ENCODE results near the gene FXYD7.
"Not testable (repeated sequence)": the region's sequence is repeated elsewhere in the genome, so short reads cannot be mapped to it uniquely, and the experiment has no call there.

The FXYD7 gene

GRCh38 chr19:35167251-35168119, 24.4 kb downstream of the FXYD7 start:
- peak in 1 of 2 experiments; percentile 19 for DNase-seq

DNA sequence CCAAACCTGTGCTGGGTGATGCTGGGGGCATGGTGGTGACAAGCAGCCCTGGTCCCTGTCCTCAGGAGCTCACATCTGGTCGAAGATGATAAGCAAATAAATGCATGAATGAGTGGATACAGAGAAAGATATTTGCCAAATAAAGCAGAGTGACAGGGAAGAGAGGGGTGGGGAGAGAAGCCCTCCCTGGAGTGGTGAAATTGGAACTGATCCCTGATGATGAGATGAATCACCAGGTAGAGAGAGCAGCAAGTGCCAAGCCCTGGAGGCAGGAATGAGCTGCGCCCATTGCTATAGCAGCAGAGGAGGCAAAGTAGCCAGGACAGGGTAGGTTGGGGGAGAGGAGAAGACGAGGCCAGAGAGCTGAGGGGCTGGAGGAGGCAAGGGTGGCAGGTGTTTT, 25.1 kb downstream of the FXYD7 start:
- peak in 1 of 2 experiments; percentile 6 for DNase-seq

DNA sequence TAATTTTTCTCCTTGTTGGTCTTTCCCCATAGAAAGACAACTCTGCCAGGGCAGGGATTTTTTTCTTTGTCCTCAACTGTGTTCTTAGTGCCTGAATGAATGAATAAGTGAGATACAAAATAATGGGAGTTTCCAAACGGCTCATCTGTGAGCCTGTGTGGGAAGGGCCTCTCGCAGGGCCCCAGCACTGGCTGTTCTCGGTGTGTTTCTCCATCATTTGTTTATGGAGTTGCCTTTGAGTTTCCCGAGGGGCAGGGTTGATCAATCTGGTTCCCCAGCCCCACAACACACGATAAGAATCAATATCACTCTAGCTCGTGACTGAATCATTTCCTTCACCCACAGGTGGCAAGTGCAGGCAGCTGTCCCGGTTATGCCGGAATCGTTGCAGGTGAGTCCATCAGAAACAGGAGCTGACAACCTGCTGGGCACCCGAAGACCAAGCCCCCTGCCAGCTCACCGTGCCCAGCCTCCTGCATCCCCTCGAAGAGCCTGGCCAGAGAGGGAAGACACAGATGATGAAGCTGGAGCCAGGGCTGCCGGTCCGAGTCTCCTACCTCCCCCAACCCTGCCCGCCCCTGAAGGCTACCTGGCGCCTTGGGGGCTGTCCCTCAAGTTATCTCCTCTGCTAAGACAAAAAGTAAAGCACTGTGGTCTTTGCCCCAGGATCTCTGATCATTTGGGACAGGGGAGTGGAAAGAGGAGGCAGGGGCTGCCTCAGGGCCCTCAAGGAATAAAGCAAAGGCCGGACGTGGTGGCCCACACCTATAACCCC, 26.4 kb downstream of the FXYD7 start:
- peak in 1 of 2 experiments; percentile 19 for DNase-seq

- no peak for DNase-seq
These were observed 27.5 kb downstream of the FXYD7 start for GRCh38 chr19:35170359-35171061.

DNA sequence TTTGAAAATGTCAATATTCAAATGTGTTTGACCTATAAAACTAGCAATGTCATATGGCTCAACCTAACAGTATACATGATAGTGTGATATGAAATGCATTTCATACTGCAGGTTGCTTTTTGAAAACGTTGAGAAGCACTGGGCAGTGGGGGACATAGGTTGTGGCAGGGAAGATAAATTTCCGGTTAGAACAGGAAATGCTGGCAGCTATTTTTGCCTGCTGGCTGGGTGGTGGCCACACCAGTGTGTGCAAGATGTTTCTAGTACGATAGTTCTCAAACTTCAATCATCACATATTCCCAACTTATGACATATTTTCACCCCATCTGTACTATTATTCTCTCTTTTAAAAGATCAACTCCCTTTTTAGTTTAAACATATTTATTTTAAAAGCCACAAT, 28.7 kb downstream of the FXYD7 start:
- no peak for DNase-seq

GRCh38 chr19:35174226-35174625, 31.2 kb downstream of the FXYD7 start:
- DNase-seq = no peak

DNA sequence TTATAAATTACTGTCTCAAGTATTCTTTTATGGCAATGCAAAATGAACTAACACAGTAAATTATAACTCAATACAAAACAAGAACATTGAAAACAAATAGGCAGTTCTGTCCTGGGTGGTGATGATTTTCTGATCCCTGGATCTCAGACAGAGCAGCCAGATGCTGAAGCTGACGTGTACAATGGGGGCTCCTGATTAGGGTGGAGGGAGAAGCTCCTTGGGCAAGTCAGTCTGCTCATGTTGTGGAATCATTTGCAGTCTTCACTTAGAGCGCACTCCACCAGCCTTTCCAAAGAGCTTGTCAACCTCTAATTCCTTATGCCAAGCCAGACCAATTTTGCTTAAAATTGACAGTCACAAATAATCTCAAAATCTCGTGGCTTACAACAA, 33.1 kb downstream of the FXYD7 start:
- DNase-seq = no peak

- no peak for DNase-seq
These were observed 34.6 kb downstream of the FXYD7 start for GRCh38 chr19:35177377-35178274.

DNA sequence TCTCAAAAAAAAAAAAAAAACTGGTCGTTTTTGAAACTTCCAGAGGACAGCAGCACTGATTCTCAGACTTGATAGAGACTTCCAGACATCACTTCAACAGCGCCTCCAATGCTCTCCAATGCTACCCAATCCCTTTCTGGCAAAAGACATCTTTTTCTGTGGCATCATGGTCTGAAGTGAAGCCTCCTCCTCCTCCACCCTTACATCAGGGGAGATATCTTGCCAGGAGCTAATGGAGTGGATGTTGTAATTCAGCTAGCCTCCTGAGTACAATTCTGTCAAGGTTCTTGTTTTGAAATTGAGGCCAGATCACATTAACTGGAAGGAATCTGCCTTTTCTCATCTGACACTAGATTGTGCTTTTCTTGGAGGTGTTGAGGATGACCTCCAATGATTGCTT, 35.6 kb downstream of the FXYD7 start:
- no peak for DNase-seq

DNA sequence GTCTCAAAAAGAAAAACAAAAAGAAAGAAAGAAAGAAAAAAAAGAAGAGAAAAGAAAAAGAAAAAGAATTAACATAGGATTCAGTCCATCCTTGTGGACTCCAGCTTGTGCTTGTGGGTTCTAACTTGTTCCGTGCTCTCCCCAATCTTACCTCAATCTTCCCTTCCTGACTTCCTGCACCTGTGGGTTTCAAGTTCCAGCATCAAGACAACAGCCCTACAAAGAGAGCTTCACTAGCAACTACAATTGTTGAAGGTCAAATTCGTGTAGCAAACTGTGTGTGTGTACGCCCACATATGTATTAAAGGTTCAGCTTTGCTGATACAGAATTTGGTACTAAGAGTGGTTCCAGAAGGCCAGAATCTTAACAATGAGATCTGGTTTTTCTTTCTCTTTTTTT, 36.8 kb downstream of the FXYD7 start:
- DNase-seq = no peak

GRCh38 chr19:35181387-35181786, 38.3 kb downstream of the FXYD7 start:
- no peak for DNase-seq

- DNase-seq = no peak
These were observed 41.2 kb downstream of the FXYD7 start for GRCh38 chr19:35184267-35184666.

GRCh38 chr19:35184884-35185283, 41.8 kb downstream of the FXYD7 start:
- no peak for DNase-seq

DNA sequence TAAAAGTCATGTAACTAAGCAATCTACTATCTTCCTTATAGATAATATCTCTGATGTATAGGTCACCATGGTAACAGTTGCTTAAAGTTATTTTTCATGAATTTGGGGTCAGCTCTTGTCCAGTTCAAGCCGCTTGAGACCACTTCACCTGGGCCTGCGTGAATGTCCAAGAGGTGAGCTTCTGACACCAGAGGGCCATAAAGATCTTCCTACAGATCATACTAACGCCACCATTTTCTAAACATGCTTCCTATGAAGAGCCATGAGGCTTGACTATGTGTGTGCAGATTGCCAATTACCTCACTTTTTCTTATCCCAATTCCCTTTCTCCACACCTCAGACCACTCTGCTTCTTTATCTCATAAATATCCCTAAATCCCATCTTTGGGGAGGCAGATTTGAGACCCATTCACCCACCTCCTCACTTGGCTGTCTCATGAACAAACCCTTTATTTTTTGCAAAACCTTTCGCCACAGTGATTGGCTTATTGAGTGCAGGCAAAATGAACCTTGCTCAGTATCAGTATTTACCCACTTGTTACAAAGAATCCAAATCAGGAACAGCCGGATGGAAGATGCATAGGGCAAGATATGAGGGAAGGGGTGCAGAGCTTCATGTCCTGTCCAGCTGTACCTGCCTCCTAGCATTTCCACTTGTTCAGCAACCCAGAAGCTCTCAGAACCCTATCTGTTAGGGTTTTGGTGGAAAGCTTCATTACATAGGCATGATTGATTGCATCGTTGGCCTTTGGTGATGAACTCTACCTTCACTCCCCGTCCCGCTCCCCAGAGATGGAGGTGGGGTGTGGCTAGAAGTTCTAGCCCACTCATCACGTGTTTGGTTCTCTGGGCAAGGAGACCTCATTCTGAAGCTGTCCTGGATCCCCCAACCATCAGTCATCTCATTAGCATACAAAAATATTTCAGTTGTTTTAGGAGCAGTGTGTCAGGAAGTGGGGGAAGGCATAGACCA, 51.2 kb downstream of the FXYD7 start:
- no peak for DNase-seq

DNA sequence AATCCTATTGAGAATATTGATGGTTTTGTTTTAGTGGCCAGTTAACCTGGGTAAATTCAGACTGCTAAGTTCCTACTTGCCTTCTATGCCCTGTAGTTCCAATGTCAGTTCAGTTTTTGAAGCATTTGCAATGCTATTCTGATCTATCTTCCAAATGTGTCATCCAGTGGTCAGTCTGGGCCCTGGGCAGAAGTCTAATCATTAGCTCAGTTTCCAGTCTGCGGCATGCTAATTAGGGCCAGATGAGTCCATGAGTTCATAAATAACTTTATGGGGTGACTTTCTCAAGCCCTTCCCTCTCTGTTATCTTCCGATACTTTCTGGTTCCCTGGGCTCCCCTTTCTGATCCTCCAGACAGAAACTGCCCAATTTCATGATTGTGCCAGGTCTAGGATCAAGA, 52.8 kb downstream of the FXYD7 start:
- no peak for DNase-seq

DNA sequence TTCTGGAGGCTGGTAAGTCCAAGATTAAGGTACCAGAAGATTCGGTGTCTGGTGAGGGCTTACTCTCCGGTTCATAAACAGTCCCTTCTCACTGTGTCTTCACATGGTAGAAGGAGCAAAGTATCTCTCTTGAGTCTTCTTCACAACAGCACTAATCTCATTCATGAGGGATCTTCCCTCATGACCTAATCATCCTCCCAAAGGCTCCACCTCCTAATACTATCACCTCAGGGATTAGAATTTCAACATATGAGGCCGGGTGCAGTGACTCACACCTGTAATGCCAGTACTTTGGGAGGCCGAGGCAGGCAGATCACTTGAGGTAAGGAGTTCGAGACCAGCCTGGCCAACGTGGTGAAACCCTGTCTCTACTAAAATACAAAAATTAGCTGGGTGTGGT, 53.8 kb downstream of the FXYD7 start:
- DNase-seq = not testable (repeated sequence)

DNA sequence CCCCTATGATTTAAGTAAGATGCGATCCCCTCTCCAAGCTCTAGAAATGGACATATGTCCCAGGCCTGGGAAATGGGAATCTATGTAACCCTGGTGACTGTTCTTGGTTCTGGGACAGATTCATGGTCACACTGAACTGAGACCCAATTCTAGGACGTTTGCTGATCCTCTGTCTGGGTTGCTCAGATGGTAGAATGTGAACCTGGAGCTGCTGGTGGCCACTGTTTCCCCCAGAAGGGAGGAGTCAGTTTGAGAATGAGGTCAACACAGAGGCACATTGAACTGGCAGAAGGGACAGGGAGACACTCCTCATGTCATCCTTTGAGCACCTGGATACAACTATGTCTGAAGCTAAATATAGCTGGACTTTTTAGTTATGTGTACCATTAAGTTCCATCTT, 56.4 kb downstream of the FXYD7 start:
- DNase-seq = no peak

DNA sequence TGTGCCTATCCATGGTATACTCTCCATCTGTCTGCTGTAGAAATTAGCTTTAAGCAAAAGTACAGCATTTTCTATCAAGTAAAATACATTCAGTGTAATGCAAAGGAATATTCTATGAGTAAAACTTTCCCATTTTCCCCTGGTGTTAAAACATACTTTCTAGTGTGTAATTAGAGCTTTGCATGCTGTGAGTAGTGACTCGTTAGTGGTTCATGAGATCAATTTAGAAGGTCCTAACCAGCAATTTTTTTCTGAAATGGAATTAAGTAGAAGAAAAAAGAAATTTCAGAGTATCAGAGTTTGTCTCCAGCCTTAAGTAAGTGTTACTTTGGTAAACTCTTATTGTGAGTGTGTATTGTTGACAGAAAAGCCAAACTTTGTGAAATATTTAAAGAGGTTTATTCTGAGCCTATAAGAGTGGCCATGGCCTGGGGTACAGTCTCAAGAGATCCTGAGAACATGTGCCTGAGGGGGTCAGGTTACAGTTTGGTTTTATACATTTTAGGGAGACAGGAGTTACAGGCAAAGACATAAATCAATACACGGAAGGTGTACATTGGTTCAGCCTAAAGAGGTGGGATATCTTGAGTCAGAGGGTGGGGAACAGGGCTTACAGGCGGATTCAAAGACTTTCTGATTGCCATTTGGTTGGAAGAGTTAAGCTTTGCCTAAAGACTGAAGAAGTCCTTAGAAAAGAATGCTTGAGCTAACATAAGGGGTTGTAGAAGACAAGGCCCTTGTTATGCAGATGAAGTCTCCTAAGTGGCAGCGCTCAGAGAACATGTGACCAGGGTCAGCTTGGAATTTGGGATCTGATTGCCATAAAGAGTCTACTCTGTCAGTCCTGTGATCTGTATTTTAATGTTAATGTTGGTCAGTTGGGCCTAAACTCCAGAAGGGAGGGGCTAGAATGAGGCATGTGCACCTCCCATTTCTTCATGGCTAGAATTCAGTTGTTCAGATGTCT, 60.0 kb downstream of the FXYD7 start:
- no peak for DNase-seq

All from activated T-cell treated with anti-CD3 and anti-CD28 coated beads, Interleukin-2, amount 50 U/mL, for 48 hours (primary cell).